IPS-18c (cell line): ENCODE results near the gene A2ML1.
A peak's percentile ranks its signal among the peaks of the same experiment; 100 is the strongest.
"Not testable (repeated sequence)": the region's sequence is repeated elsewhere in the genome, so short reads cannot be mapped to it uniquely, and the experiment has no call there.

Experiments used
- H3K4me3 ChIP-seq: 2 replicates; pipeline ENCODE4 v1.7.0; 2013; ENCODE audit warnings: low read depth, mild to moderate bottlenecking, low read length, moderate library complexity; ENCODE audit not compliant: insufficient read depth
- H3K9me3 ChIP-seq: one replicate; pipeline ENCODE4 v1.6.1; 2013; ENCODE audit warnings: mild to moderate bottlenecking, low read length, moderate library complexity; ENCODE audit not compliant: control insufficient read depth, insufficient read depth

A2ML1 gene

GRCh38 chr12:8887285-8887715 is 64.9 kb downstream of the A2ML1 start:
- no peaks in the 10 kb centered on the region for H3K9me3 ChIP-seq
- H3K4me3 ChIP-seq: no peak overlapping the region

GRCh38 chr12:8890313-8891085 is 68.1 kb downstream of the A2ML1 start:
- no peaks in the 10 kb centered on the region for H3K9me3 ChIP-seq
- no peak overlapping the region; the same call in 1 of the 2 replicates for H3K4me3 ChIP-seq

- no peak overlapping the region for H3K4me3 ChIP-seq
- H3K9me3 ChIP-seq: no peaks in the 10 kb centered on the region
Measured at GRCh38 chr12:8891976-8892375, 69.6 kb downstream of the A2ML1 start.

GRCh38 chr12:8894378-8894777 is 72.0 kb downstream of the A2ML1 start:
- H3K4me3 ChIP-seq: no peak overlapping the region
- H3K9me3 ChIP-seq: no peaks in the 10 kb centered on the region

GRCh38 chr12:8894986-8895385 is 72.6 kb downstream of the A2ML1 start:
- Histone ChIP-seq H3K4me3 (no peak overlapping the region), H3K9me3 (no peaks in the 10 kb centered on the region)

- Histone ChIP-seq H3K4me3 (no peak overlapping the region), H3K9me3 (no peaks in the 10 kb centered on the region)
Measured at GRCh38 chr12:8897081-8897480, 74.7 kb downstream of the A2ML1 start.

GRCh38 chr12:8899830-8900229 is 77.4 kb downstream of the A2ML1 start:
- H3K4me3 ChIP-seq: no peak overlapping the region

GRCh38 chr12:8902703-8903102 is 80.3 kb downstream of the A2ML1 start:
- H3K4me3 ChIP-seq, H3K9me3 ChIP-seq: not testable (repeated sequence)

More at GRCh38 chr12:8899830-8900229, 77.4 kb downstream of the A2ML1 start:
- peaks cover 3% of the 10 kb centered on the region for H3K9me3 ChIP-seq

- no peak overlapping the region for H3K4me3 ChIP-seq
Measured at GRCh38 chr12:8903646-8904045, 81.2 kb downstream of the A2ML1 start.

GRCh38 chr12:8904665-8905064 is 82.2 kb downstream of the A2ML1 start:
- peaks cover 3% of the 10 kb centered on the region for H3K9me3 ChIP-seq
- no peak overlapping the region for H3K4me3 ChIP-seq

More at GRCh38 chr12:8903646-8904045, 81.2 kb downstream of the A2ML1 start:
- H3K9me3 ChIP-seq: peaks cover 3% of the 10 kb centered on the region

- Histone ChIP-seq H3K9me3 (peaks cover 3% of the 10 kb centered on the region), H3K4me3 (no peak overlapping the region)
Measured at GRCh38 chr12:8905546-8905945, 83.1 kb downstream of the A2ML1 start.

- Histone ChIP-seq H3K9me3 (peaks cover 3% of the 10 kb centered on the region), H3K4me3 (no peak overlapping the region)
Measured at GRCh38 chr12:8906266-8907180, 84.1 kb downstream of the A2ML1 start.

GRCh38 chr12:8907513-8907912 is 85.1 kb downstream of the A2ML1 start:
- no peak overlapping the region for H3K4me3 ChIP-seq

GRCh38 chr12:8909752-8910151 is 87.3 kb downstream of the A2ML1 start:
- Histone ChIP-seq H3K9me3 (no peaks in the 10 kb centered on the region), H3K4me3 (no peak overlapping the region)

More at GRCh38 chr12:8907513-8907912, 85.1 kb downstream of the A2ML1 start:
- peaks cover under 1% of the 10 kb centered on the region for H3K9me3 ChIP-seq

- Histone ChIP-seq H3K9me3 (no peaks in the 10 kb centered on the region), H3K4me3 (no peak overlapping the region)
Measured at GRCh38 chr12:8911606-8912268, 89.3 kb downstream of the A2ML1 start.

GRCh38 chr12:8912914-8913313 is 90.5 kb downstream of the A2ML1 start:
- Histone ChIP-seq H3K4me3 (peak overlapping the region; percentile 82; the same call in 1 of the 2 replicates), H3K9me3 (no peaks in the 10 kb centered on the region)

GRCh38 chr12:8913702-8914032 is 91.2 kb downstream of the A2ML1 start:
- H3K9me3 ChIP-seq: no peaks in the 10 kb centered on the region
- peak overlapping the region; percentile 82 for H3K4me3 ChIP-seq
